ENCODE results near the gene TLN1.

The TLN1 gene

DNA sequence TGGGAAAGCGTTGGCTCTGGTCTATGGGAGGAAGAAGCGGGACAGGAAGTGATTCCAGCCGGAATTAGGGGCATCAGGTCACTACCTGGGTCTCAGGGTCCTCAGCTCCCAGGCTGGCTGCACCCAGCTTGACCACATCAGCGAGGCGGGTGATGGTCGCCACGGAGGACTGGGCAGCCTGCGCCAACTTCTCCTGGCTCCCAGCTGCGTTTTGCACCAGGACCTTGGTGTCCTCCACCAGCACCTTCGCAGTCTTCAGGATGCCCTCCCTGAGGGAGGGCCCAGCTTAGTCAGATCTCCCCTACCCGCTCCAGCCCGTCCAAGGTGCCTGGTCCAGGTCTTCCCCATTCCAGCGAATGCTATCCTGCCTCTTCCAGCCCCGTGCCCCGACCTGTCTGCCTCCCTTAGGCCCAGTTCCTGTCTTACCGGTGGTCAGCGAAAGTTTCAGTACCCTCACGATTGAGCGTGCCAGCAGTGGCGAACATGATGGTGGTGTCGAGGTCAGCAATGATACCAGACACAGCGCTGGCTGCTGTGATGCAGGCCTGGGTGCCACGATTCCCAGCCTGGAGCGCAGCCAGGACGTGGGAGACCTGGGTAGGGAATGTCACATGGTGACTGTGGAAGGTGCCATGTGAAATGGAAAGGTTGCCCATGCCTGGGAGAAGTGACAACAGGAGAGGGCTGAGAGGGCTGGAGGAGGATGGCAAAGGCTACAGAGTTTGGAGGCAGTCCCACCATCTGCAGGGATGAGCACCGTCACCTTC, 27.9 kb downstream of the TLN1 start:
- TF ChIP-seq, protein P1, sequence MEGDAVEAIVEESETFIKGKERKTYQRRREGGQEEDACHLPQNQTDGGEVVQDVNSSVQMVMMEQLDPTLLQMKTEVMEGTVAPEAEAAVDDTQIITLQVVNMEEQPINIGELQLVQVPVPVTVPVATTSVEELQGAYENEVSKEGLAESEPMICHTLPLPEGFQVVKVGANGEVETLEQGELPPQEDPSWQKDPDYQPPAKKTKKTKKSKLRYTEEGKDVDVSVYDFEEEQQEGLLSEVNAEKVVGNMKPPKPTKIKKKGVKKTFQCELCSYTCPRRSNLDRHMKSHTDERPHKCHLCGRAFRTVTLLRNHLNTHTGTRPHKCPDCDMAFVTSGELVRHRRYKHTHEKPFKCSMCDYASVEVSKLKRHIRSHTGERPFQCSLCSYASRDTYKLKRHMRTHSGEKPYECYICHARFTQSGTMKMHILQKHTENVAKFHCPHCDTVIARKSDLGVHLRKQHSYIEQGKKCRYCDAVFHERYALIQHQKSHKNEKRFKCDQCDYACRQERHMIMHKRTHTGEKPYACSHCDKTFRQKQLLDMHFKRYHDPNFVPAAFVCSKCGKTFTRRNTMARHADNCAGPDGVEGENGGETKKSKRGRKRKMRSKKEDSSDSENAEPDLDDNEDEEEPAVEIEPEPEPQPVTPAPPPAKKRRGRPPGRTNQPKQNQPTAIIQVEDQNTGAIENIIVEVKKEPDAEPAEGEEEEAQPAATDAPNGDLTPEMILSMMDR (IDR thresholded peaks at IDR 0.05; ENCODE audit: low read depth, low read length, missing control alignments): no peak
- no peak for DNase-seq (ENCODE audit: low read depth)
- no peak overlapping the region for H3K4me3 ChIP-seq (ENCODE audit: low read depth, low read length)

DNA sequence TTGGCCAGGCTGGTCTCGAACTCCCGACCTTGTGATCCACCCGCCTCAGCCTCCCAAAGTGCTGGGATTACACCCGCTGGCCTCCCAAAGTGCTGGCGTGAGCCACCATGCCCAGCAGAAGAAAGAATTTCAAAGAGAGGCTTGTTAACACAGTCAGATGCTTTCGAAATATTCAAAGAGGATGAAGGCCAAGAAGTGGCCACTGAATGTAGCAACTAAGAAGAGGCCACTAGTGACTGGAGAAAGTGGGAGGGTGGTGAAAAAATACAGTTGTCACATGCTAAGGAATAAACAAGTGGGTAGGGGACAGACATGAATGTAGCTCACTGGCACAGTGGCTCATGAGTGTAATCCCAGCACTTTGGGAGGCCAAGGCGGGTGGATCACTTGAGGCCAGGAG, 29.3 kb downstream of the TLN1 start:
- no peak for DNase-seq (ENCODE audit: low read depth)
- no peak overlapping the region for H3K4me3 ChIP-seq (ENCODE audit: low read depth, low read length)
- TF ChIP-seq, protein P1 (IDR thresholded peaks at IDR 0.05; ENCODE audit: low read depth, low read length, missing control alignments): no peak

DNA sequence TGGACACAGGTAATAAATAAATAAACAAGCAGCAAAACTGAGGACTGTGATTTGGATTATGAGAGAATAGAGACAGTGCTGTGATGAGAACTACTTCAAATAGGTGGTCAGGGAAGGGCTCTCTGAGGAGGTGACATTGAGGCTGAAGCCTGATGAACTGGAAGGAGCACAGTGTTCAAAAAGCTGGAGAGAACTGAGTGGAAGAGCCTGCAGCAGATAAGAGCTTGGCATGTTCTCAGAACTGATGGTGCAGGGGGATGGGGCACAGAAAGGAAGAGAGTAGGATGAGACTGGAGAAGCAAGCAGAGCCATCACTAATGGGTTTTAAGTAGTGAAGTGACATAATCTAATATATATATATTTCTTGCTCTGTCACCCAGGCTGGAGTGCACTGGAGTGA, 31.1 kb downstream of the TLN1 start:
- TF ChIP-seq, protein P1 (IDR thresholded peaks at IDR 0.05; ENCODE audit: low read depth, low read length, missing control alignments): no peak
- DNase-seq (ENCODE audit: low read depth): no peak
- H3K4me3 ChIP-seq (ENCODE audit: low read depth, low read length): no peak overlapping the region

DNA sequence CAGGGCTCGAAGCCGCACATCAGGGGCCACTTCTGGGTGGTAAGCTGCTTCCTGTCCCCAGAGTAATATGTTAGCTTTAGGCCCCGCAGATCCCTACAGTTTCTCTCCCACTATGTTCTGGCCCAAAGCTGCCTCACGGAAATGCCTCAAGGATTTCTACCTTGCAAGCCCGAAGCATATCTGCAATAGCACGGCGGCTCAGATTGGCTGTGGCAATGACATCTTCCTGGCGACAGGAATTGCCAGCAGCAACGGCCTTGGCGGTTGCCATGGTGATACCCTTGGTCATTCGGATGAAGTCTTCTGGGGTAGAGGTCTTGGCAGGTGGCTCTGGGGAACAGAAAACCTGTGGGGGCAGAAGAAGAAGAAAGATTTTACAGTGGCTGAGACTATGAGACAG, 32.0 kb downstream of the TLN1 start:
- TF ChIP-seq, protein P1 (IDR thresholded peaks at IDR 0.05; ENCODE audit: low read depth, low read length, missing control alignments): no peak
- no peak for DNase-seq (ENCODE audit: low read depth)
- no peak overlapping the region for H3K4me3 ChIP-seq (ENCODE audit: low read depth, low read length)

DNA sequence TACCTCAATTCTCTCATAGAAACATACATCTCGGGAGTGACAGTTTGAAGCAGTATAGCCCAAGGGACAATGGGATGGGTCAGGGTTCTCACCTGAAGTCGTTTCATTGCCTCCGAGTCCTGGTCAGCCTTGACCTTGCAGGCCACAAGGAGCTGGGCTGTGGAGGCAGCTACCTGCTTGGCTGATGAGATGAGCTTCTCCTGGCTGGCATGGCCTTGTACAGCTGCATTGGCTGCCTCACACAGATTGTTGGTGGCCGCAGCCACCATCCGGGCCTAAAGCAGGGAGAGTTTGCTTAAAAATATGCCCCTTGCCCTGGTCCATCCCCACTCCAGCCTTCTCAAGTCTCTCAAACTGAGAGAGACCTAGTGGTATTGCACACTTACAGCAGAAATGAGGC, 33.8 kb downstream of the TLN1 start:
- TF ChIP-seq, protein P1 (IDR thresholded peaks at IDR 0.05; ENCODE audit: low read depth, low read length, missing control alignments): no peak
- no peak overlapping the region for H3K4me3 ChIP-seq (ENCODE audit: low read depth, low read length)
- no peak for DNase-seq (ENCODE audit: low read depth)

DNA sequence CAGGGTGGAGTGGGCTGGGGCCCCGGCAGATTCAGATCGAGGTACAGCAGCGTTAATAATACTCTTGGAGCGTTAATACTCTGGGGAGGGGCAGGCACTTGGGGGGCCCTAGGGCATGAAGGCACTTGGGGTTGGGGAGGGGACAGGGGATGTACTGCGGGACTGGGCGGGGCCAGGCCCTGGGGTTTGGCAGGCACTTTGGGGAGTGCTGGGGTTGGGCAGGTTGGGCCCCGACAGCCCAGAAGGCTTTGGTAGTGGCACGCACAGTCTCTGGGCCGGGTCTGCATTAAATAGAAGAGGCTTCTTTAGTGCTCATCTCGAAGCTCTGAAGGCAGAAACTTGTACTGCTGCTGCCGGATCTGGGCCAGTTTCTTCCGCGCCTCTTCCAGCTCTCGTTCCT, 34.5 kb downstream of the TLN1 start:
- TF ChIP-seq, protein P1 (IDR thresholded peaks at IDR 0.05; ENCODE audit: low read depth, low read length, missing control alignments): no peak
- no peak overlapping the region for H3K4me3 ChIP-seq (ENCODE audit: low read depth, low read length)
- DNase-seq (ENCODE audit: low read depth): no peak

All from GM12864 (cell line).